ENCODE results near the gene SLMAP.

- TF ChIP-seq CTCF (conservative IDR thresholded peaks at IDR 0.05; ENCODE audit: low read length) (no peak), EZH2phosphoT487 (IDR thresholded peaks at IDR 0.05; ENCODE audit: borderline replicate concordance) (no peak)
Observed at GRCh38 chr3:57809609-57809968, 53.5 kb downstream of the SLMAP start.
